HG03196 (cell line): ENCODE data around the gene NYNRIN.
"Not testable (repeated sequence)": the region's sequence is repeated elsewhere in the genome, so short reads cannot be mapped to it uniquely, and the experiment has no call there.

Experiments used
- ATAC-seq: cut with Tn5 transposase; IDR thresholded peaks from one replicate; pipeline ENCODE4 v1.9.1; 2021; ENCODE audit not compliant: unreplicated experiment

Gene NYNRIN

DNA sequence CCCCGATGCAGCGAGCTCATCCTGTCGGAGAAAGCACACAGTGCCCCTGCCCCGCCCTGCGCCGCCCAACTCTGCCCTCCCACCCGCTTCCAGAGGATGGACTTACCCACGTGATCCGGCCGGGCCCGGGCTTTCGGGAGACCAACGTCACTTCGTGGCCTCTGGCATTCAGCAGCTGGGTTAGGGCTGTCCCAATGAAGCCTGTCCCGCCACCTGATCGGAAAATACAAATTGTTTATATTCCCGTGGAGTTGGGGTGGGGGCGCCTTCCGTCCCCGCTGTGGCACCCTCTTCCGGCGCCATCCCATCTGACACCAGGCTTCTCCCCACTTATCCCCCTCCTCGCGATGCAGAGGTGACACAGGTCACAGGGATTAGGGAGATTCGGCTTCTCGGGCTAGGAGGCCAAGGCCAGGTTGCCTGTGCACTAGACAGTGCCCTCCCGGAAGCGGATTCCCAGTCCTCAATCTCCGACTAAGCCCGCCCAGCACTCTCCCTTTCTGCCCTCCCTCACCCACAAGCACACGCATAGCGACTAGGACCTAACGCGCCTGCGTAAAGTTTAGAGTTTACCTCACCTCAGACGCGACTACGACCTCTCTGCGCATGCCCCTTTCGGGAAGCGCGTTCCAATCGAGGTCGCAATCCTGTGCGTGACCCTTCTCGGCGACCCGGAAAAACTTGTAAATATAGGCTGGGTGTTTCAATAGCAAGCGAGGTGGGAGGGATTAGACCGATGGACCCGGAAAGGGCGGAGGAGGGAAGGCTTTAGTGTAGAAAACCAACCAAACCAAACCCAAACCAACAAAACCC is 43.6 kb downstream of the NYNRIN start, which contains the start of gene SDR39U1:
Gene SDR39U1, minus strand, starts transcription at position 537 of the 813 bp plus-strand sequence. Its CDS starts 7 bp downstream, at position 530.
- ATAC-seq, result peak; percentile 87

DNA sequence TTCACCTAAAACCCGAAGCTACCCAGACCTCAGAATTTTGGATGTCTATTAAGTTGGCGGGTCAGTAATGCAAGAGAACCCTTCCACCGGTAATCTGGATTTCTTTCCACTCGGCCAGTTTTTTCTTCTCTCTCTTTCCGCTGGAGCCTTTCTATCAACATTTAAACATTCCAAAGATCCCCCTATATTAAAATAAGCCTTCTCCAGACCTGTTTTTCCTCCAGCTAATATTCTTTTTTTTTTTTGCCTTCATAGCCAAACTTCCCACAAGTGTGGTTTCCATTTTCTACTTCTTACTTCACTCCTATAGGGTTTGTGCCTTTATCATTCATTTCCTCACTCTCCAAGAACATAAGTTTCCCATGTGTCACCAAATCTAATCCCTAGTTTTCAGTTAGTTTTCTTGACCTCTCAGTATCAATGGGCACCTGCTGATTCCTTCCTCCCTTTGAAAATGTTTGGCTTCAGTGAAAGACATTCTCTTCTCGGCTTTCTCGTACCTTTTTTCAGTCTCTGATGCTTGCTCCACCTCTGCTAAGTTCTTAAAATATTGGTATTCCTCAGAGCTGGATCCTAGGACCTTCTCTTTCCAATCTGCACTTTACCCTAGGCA is 44.4 kb downstream of the NYNRIN start:
- no peak for ATAC-seq

DNA sequence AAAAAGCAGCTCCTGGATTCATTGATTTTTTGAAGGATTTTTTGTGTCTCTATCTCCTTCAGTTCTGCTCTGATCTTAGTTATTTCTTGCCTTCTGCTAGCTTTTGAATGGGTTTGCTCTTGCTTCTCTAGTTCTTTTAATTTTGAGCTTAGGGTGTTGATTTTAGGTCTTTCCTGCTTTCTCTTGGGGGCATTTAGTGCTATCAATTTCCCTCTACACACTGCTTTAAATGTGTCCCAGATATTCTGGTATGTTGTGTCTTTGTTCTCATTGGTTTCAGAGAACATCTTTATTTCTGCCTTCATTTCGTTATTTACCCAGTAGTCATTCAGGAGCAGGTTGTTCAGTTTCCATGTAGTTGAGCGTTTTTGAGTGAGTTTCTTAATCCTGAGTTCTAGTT is 52.0 kb downstream of the NYNRIN start:
- not testable (repeated sequence) for ATAC-seq

DNA sequence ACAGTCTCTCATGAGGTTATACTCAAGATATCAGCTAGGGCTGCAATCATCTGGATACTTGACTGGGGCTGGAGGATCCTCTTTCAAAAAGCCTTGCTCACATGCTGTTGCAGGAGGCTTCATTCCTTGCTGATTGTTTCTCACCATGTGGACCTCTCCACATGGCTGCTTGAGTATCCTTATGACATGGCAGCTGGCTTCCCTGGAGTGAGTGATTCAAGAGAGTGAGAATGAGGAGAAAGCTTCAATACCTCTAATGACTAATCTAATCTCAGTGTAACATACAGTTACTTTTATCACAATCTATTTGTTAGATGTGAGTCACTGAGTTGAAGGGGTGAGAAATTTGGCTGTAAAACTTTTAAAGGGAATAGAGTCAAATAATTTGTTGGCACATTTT is 58.2 kb downstream of the NYNRIN start:
- ATAC-seq, result no peak

DNA sequence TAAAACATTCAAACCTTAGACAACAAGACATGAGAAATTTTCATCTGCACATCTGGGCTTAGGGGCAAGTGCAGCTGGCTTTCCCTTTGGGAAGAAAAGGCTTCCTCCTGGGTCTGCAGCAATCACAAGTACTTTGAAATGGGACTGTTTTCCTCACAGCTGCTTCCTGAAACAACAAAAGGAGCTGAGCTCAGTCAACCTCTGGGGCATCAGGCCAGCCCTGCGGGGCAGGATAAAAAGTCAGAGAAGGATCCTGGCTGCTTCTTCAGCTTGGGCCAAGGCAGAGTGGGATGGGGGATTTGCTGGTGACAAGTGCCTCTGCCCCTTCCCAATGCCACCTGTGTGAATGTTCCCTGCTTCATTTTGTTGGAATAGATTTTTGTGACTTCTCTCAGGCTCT is 59.9 kb downstream of the NYNRIN start:
- no peak for ATAC-seq

DNA sequence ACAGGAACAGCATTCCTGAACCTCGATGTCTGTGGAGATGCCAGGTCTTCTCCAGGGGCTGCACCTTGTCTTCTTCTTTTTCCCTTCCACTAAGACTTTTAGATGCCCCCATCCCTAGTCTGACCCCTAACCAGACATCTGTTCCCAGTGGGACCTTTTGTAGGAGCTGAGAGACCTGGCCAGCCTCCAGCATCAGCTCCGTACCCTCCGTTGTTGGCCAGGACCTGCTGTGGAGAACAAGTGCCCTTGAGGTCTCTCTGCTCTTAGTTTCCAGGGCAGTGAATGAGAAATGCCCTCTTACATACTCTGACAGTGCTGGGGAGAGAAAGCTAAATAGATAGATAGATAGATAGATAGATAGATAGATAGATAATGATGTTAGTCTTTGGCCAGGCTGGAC is 60.5 kb downstream of the NYNRIN start:
- ATAC-seq, result no peak

DNA sequence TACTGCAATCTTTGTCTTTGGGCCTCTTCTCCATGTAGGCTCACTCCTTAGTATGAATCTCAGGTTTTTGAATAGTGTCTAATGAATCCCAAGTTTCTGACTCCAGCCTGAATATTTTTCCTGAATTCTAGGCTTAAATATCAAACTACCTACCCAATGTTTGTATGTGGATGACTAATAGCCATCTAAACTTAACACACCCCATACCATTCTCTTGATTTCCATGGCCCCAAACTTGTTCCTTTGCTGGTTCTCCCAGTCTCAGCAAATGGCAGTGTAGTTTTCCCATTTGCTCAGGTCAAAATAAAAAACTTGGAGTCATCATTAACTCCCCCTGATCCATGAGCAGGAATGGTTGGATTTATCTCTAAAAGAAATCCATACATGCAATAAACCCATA is 62.5 kb downstream of the NYNRIN start:
- ATAC-seq, result no peak

DNA sequence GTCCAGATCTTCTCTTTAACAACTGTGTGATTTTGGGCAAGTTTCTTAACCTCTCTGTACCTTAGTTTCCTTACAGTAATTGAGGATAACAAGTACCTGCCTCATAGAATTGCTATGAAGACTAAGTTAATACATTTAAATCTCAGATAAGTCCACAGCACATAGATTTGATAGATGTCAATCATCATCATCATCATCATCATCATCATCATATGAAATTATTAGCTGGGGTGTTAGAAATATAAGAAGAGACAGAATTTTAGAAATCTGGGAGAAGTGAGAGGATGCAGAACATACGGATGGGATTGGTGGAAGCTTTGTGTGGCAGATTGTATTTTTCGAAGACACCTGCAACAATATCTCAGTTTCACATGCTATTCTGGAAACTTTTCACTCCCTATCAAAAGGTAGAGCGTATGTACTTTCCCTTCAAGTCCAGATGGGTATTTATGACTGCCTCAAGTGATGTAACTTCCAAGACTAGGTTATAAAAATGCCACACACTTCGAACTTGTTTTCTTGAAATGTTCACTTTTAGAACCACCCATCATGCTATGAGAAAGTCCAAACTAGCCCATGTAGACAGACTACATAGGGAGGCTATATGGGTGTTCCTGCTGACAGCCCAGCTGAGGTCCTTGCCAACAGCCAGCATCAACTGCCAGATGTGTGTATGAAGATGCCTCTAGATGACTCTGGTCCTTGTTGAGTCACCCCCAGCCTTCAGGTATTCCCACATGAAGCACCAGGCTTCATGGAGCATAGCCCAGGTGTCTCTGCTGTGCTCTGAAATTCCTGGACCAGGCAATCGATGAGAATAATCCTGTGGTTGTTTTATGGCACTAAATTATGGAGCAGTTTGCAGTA is 64.4 kb downstream of the NYNRIN start:
- ATAC-seq, result no peak

DNA sequence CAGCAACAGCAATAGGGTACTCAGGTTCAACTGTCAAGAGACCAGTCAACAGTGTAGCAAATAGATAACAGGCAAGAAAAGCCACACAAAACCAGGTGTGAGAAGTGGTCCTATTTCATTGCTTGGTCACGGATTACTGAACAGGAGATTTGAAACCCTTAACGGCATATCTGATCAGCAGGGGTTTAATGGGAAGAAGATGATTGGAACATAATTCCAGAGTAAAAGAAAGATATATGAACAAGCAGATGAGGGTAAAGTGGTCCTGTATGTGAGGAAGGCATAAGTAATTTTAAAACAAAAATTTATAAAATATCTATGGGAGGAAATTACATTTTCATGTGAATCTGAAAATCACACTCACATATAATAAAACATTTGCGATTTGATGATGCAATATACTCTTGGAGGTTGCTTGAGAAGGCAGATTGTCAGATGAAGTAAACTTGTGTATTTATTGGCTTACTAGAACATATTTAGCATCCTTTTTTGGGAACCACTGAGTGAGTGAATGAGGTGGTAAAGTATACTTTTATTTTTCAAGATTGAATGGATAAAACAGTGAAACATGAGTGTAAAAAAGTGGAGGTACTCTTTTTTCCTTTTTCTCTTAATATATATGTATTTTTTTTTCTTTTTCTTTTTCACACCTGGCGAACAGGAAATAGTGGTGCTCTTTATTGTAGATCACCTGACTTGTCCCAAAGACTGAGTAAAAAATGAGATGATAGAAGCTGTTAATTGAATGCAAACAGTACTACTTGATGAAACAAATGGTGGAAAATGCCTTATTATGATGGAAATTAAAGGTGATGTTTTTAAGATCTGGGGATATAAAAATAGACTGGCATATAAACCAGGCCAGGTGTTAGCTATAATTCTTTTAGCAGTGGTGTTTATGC is 65.3 kb downstream of the NYNRIN start:
- no peak for ATAC-seq

DNA sequence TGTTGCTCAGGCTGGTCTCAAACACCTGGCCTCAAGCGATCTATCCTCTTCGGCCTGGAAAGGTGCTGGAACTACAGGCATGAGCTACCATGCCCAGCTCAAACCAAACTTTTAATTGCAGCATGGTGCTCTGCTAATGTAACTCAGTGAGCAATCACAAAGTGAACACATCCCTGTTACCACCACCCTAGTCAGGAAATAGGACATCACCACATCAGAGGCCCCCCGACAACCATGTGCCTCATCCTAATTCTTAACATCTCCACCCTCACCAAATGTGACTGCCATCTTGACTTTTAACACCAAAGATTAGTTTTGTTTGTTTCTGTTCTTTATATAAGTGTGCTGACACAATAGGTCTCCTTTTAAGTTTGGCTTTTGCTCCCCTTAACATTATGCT is 66.6 kb downstream of the NYNRIN start:
- no peak for ATAC-seq

DNA sequence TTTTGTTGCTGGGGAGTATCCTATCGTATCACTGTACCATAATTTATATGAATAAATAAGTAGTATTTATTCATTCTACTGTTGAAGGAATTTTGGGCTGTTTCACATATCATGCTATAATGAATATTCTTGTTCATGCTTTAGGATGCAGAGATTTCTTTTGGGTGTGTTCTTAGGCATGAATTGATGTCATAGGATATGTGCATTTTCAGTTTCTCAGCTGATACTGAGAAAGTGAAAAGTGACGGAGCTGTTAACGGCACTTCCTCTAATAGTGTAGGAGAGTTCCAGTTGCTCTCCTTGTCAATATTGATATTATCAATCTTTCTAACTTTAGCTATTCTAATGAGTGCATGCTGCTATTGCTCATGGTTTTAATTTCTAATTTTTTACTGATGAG is 67.0 kb downstream of the NYNRIN start:
- no peak for ATAC-seq
